WTC11 (cell line): Measurements from ENCODE around the gene TRIOBP.

Experiments used
- ARID4B ChIP-seq: sonication (generic); formaldehyde crosslinking; IDR thresholded peaks from 2 replicates; pipeline ENCODE4 v1.8.0; 2023; ENCODE audit warnings: missing genetic modification reagents, mild to moderate bottlenecking, borderline replicate concordance
- CREB1 ChIP-seq: sonication (generic); formaldehyde crosslinking; IDR thresholded peaks from 2 replicates; pipeline ENCODE4 v1.8.0; 2023; ENCODE audit warnings: mild to moderate bottlenecking, missing genetic modification reagents
- CTCF ChIP-seq: fragments of 200-600 bp; IDR thresholded peaks from 2 replicates; pipeline ENCODE4 v1.8.0; 2022; ENCODE audit warnings: antibody characterized with exemption
- FOXJ3 ChIP-seq: sonication (generic); formaldehyde crosslinking; IDR thresholded peaks from 2 replicates; pipeline ENCODE4 v1.9.0; 2021; ENCODE audit warnings: missing genetic modification reagents, mild to moderate bottlenecking, borderline replicate concordance
- KAT7 ChIP-seq: sonication (generic); formaldehyde crosslinking; IDR thresholded peaks from 2 replicates; pipeline ENCODE4 v1.8.1; 2023; ENCODE audit warnings: missing genetic modification reagents, mild to moderate bottlenecking, borderline replicate concordance
- NR2C2 ChIP-seq: sonication (generic); formaldehyde crosslinking; IDR thresholded peaks from 2 replicates; pipeline ENCODE4 v1.8.0; 2022; ENCODE audit warnings: mild to moderate bottlenecking, missing genetic modification reagents
- PRRX2 ChIP-seq: fragments of 250-450 bp; sonication (Bioruptor Pico); IDR thresholded peaks from 2 replicates; pipeline ENCODE4 v1.8.0; 2021; ENCODE audit warnings: mild to moderate bottlenecking
- ZMAT4 ChIP-seq: fragments of 250-450 bp; sonication (Bioruptor Pico); IDR thresholded peaks from 2 replicates; pipeline ENCODE4 v1.9.0; 2021; ENCODE audit warnings: mild to moderate bottlenecking

DNA sequence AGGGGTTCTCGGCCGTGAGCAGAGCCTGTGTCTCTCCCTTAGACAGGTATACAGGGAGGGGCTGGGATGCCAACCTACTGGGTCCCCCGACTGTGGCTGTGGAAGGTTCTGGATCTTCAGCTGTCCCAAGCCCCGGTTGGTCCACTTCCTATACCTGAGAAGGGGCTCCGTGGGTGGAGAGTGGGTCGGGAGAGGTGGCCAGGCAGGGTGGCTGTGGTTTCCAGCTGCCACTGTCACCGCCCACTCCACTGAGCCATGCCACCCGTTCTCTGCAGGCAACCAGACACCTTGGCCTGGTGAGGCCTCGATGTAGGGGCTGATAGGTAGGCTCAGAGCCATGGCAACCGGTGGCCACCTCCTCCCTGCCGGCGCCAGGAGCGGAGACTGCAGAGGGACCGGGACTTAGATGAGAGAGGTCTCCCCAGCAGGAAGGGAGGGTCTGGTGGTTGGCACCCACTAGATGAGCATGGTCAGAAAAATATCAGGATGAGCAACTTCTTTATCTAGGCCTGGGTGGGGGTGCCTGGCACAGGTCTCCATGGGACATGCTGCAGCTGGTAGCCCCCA lies 53.8 kb downstream of the TRIOBP start:
- TF ChIP-seq CTCF = no peak
- no peak for TF ChIP-seq NR2C2
- no peak for TF ChIP-seq ZMAT4 (CRISPR knock-in tag)
- TF ChIP-seq PRRX2 (CRISPR knock-in tag) = no peak
- TF ChIP-seq CREB1 (CRISPR knock-in tag) = no peak
- no peak for TF ChIP-seq FOXJ3
- TF ChIP-seq KAT7 (CRISPR knock-in tag) = no peak
- TF ChIP-seq ARID4B = no peak
